Measurements from ENCODE around the gene CNTD1. TPM values are rescaled to one million over a fixed set of nuclear protein-coding genes. Genes with fewer than 3 reads are reported as not detected.
A peak's percentile ranks its signal among the peaks of the same experiment; 100 is the strongest.

The CNTD1 gene
- total RNA-seq, 1 donor from 2014 or later, result not detected

DNA sequence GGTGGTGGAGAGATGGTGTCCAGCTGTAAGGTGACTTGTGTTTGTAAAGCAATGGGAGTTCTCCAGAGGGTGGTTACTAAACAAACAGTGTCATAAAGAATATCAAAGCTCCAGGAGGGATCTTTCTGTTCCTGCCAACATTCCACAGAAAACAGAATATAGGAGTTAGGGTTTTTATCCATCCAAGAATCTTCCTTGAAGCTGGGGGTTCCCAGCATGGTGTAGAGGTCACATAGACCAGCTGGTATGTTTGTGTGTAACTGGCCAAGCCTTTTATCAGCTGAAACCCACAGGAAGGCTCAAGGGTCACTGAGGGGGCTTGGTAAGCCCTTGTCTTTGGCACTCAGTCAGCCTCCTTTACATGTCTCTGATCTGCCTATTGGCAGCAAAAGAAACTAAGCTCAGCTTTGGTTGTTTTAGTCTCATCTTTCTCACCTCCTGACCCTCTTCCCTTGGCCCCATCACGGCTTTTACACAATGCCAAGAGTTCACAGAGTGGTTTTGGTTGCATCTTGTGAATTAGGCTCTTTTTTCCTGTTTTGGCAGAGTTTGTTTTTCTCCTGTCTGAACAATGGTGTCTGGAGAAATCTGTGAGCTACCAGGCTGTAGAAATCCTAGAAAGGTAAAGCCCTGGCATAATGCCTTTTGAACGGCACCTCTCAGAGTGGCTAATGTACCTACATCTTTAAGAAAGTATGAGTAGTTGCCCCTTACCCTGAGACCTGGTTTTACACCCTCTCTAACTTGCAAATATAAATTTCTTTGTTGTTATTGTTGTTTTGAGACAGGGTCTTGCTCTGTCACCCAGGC, 4.6 kb downstream of the CNTD1 start:
- H3K27ac Mint-ChIP-seq (ENCODE audit: unreplicated experiment), result no peak overlapping the region
- Histone ChIP-seq H3K79me2 (ENCODE audit: insufficient read depth, low read length) (peaks cover 2% of the 10 kb centered on the region), H3K4me3 (ENCODE audit: insufficient read depth, low read depth, low read length) (no peak overlapping the region), H3K4me1 (ENCODE audit: insufficient read depth, low read length) (peaks cover 16% of the 10 kb centered on the region), H3K4me2 (ENCODE audit: low read length) (peak overlapping the region; percentile 49), H3K27ac (ENCODE audit: low read depth, low read length) (no peak overlapping the region), H2AFZ (ENCODE audit: low read depth, low read length) (no peak overlapping the region), H4K20me1 (ENCODE audit: insufficient read depth, low read length) (no peaks in the 10 kb centered on the region), H3K9me3 (ENCODE audit: insufficient read depth, low read depth, low read length) (no peaks in the 10 kb centered on the region), H3K27me3 (ENCODE audit: insufficient read depth, low read length) (peaks cover 3% of the 10 kb centered on the region), H3K36me3 (ENCODE audit: insufficient read depth, low read length) (no peaks in the 10 kb centered on the region), H3K9ac (ENCODE audit: low read length) (no peak overlapping the region)
- DNase-seq (ENCODE audit: low read depth), result peak; percentile 27
- H3K9me3 Mint-ChIP-seq (ENCODE audit: unreplicated experiment), result no peaks in the 10 kb centered on the region
- no peaks in the 10 kb centered on the region for H3K27me3 Mint-ChIP-seq (ENCODE audit: low read depth, unreplicated experiment)
- H3K4me1 Mint-ChIP-seq (ENCODE audit: low read depth, unreplicated experiment), result peaks cover 3% of the 10 kb centered on the region
- H3K4me3 Mint-ChIP-seq (ENCODE audit: unreplicated experiment), result no peak overlapping the region
- no peak for FAIRE-seq
- H3K36me3 Mint-ChIP-seq (ENCODE audit: low read depth, unreplicated experiment), result peaks cover 9% of the 10 kb centered on the region
- TF ChIP-seq EZH2 (IDR thresholded peaks at IDR 0.05; ENCODE audit: insufficient read depth, low read length) (no peak), CTCF (IDR thresholded peaks at IDR 0.05; ENCODE audit: insufficient read depth, low read depth, low read length) (no peak)

DNA sequence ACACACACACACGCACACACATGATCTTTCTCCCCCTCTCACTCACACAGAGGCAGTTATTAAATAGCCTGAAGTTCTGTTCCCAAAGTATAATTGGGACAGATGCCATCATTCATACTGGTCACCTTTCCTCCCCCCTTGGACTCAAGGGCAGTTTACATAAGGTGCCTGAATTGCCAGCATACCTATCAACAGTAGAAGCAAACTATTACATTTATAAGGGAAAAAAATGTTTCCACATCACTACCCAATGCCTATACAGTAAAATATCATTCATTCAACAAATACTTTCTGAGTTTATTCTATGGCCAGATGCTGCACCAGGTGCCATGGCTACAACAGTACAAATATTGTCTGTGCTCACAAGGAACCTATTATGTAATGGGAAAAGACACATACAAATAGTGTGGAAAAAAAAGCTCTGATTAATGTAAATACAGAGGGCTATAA, 6.3 kb downstream of the CNTD1 start:
- Histone ChIP-seq H4K20me1 (ENCODE audit: insufficient read depth, low read length) (no peaks in the 10 kb centered on the region), H3K4me2 (ENCODE audit: low read length) (no peak overlapping the region), H3K4me1 (ENCODE audit: insufficient read depth, low read length) (peaks cover 18% of the 10 kb centered on the region), H3K9ac (ENCODE audit: low read length) (no peak overlapping the region), H3K36me3 (ENCODE audit: insufficient read depth, low read length) (no peaks in the 10 kb centered on the region), H3K9me3 (ENCODE audit: insufficient read depth, low read depth, low read length) (no peaks in the 10 kb centered on the region), H3K4me3 (ENCODE audit: insufficient read depth, low read depth, low read length) (no peak overlapping the region), H3K27ac (ENCODE audit: low read depth, low read length) (no peak overlapping the region), H3K79me2 (ENCODE audit: insufficient read depth, low read length) (no peaks in the 10 kb centered on the region), H2AFZ (ENCODE audit: low read depth, low read length) (no peak overlapping the region), H3K27me3 (ENCODE audit: insufficient read depth, low read length) (peaks cover 3% of the 10 kb centered on the region)
- H3K27ac Mint-ChIP-seq (ENCODE audit: unreplicated experiment), result no peak overlapping the region
- no peaks in the 10 kb centered on the region for H3K27me3 Mint-ChIP-seq (ENCODE audit: low read depth, unreplicated experiment)
- H3K9me3 Mint-ChIP-seq (ENCODE audit: unreplicated experiment), result no peaks in the 10 kb centered on the region
- TF ChIP-seq CTCF (IDR thresholded peaks at IDR 0.05; ENCODE audit: insufficient read depth, low read depth, low read length), result no peak
- no peak for TF ChIP-seq EZH2 (IDR thresholded peaks at IDR 0.05; ENCODE audit: insufficient read depth, low read length)
- peaks cover 9% of the 10 kb centered on the region for H3K36me3 Mint-ChIP-seq (ENCODE audit: low read depth, unreplicated experiment)
- FAIRE-seq (no peak), DNase-seq (ENCODE audit: low read depth) (no peak)
- H3K4me3 Mint-ChIP-seq (ENCODE audit: unreplicated experiment), result no peak overlapping the region
- H3K4me1 Mint-ChIP-seq (ENCODE audit: low read depth, unreplicated experiment), result peaks cover 5% of the 10 kb centered on the region

GRCh38 chr17:42806249-42806648, 7.6 kb downstream of the CNTD1 start:
- Histone ChIP-seq H3K4me3 (ENCODE audit: insufficient read depth, low read depth, low read length) (no peak overlapping the region), H3K79me2 (ENCODE audit: insufficient read depth, low read length) (no peaks in the 10 kb centered on the region), H2AFZ (ENCODE audit: low read depth, low read length) (no peak overlapping the region), H3K36me3 (ENCODE audit: insufficient read depth, low read length) (peaks cover 13% of the 10 kb centered on the region), H3K27me3 (ENCODE audit: insufficient read depth, low read length) (peaks cover 3% of the 10 kb centered on the region), H3K9ac (ENCODE audit: low read length) (no peak overlapping the region), H3K4me2 (ENCODE audit: low read length) (no peak overlapping the region), H3K27ac (ENCODE audit: low read depth, low read length) (no peak overlapping the region), H4K20me1 (ENCODE audit: insufficient read depth, low read length) (peaks cover 4% of the 10 kb centered on the region), H3K4me1 (ENCODE audit: insufficient read depth, low read length) (peaks cover 18% of the 10 kb centered on the region), H3K9me3 (ENCODE audit: insufficient read depth, low read depth, low read length) (no peaks in the 10 kb centered on the region)
- Mint-ChIP-seq H3K4me1 (ENCODE audit: low read depth, unreplicated experiment) (peaks cover 5% of the 10 kb centered on the region), H3K9me3 (ENCODE audit: unreplicated experiment) (no peaks in the 10 kb centered on the region), H3K27me3 (ENCODE audit: low read depth, unreplicated experiment) (no peaks in the 10 kb centered on the region), H3K36me3 (ENCODE audit: low read depth, unreplicated experiment) (peaks cover 12% of the 10 kb centered on the region), H3K4me3 (ENCODE audit: unreplicated experiment) (no peak overlapping the region), H3K27ac (ENCODE audit: unreplicated experiment) (no peak overlapping the region)
- DNase-seq (ENCODE audit: low read depth) (no peak), FAIRE-seq (no peak)
- TF ChIP-seq CTCF (IDR thresholded peaks at IDR 0.05; ENCODE audit: insufficient read depth, low read depth, low read length) (no peak), EZH2 (IDR thresholded peaks at IDR 0.05; ENCODE audit: insufficient read depth, low read length) (no peak)
